ENCODE data around the gene TSC2. TPM values are rescaled to one million over a fixed set of nuclear protein-coding genes. Genes with fewer than 3 reads are reported as not detected.
"Not testable (repeated sequence)": the region's sequence is repeated elsewhere in the genome, so short reads cannot be mapped to it uniquely, and the experiment has no call there.

TSC2 gene
- total and polyA plus RNA-seq, 2 experiments from 2014 or later: 123 to 152 TPM

DNA sequence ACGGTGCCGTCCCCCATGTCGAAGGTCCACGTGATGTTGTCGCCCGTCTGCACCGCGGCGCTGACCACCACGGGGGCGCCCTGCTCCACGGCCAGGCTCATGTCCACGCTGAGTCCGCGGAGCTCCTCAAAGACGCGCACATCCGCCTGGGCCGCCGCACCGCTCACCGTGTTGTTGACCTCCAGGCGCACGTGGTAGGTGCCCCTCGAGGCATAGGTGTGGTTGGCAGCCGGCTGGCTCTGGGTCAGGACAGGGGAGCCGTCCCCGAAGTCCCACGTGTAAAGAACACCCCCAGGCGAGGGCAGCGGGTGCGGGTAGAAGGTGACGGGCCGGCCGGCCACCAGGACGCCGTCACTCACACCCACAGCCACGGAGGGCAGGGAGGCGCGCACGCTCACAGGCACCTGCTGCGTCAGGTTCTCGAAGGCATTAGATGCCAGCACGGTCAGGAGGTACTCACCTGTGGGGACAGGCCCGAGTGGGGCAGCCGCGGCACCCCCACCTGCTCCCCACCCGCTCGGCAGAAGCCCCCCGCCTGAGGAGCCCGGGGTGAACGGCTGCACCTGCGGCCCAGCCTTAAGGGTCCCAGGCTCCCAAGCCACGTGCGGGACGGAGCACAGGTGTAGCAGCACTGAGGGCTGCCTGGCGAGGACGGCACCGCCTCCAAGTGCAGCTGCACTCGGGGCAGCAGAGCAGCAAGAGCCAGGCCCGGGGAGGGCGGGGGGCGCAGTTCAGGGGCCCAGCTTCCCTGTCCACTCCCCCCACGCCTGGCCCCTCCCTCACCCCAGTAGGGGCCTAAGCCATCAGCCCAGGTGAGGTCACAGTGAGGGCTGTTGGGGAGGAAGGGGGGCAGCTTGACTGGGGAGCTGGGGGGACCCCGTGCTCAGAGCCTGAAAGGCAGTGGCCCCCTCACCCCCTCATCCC lies 63.9 kb downstream of the TSC2 start:
- H3K4me3 ChIP-seq; DNase-seq (ENCODE audit: low read depth in 1 of 2, low spot score in 1 of 2); H3K27me3 ChIP-seq; H3K27ac ChIP-seq; H3K9me3 ChIP-seq (ENCODE audit: low read depth); H3K36me3 ChIP-seq; H3K4me1 ChIP-seq (ENCODE audit: low read depth): not testable (repeated sequence)

DNA sequence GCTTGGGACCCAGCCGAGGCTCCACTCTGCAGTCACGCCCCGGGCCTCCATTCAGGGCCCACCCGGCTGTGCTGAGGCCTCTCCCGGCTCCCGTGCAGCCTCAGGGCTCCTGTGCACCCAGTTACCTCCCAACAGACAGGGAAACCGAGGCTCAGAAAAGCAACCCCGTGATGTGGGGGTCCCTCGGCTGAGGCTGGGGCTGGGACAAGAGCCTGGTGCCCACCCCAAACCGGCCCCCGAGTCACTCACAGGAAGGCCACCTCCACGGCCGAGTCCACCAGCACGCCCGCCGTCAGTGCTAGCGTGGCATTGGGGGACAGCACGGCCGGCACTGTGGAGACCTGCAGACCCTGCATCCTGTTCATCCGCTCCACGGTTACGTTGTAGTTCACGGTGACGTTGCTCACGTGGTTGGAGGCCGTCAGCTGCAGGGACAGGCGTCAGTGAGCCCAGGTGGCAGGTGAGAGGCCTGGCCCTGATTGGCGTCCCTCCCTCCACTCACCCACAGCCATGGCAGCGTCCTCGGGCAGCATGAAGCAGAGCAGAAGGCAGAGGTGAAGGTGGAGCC lies 64.8 kb downstream of the TSC2 start:
- not testable (repeated sequence) for H3K27me3 ChIP-seq; H3K27ac ChIP-seq; H3K4me3 ChIP-seq; H3K9me3 ChIP-seq (ENCODE audit: low read depth); H3K4me1 ChIP-seq (ENCODE audit: low read depth); DNase-seq (ENCODE audit: low read depth in 1 of 2, low spot score in 1 of 2); H3K36me3 ChIP-seq

DNA sequence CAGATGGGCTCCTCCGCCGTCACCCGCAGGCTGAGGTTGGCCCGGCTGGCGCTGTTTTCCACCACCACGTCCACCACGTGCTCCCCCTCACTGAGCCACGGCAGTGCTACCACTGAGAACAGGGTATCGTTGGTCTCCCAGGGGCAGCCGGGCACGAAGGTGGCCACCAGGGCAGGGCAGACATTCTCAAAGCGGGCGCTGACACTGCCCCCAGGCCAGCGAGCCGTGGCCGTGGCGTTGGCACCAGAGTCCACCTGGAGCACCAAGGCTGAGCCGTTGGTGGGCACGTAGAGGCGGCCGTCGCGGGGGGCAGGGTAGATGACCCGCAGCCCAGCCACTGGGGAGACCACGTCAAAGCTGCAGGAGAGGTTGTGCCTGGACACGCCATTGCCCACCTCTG lies 66.4 kb downstream of the TSC2 start:
- not testable (repeated sequence) for H3K4me3 ChIP-seq; H3K36me3 ChIP-seq; H3K27ac ChIP-seq; H3K27me3 ChIP-seq; H3K4me1 ChIP-seq (ENCODE audit: low read depth); H3K9me3 ChIP-seq (ENCODE audit: low read depth); DNase-seq (ENCODE audit: low read depth in 1 of 2, low spot score in 1 of 2)

GRCh38 chr16:2114885-2115590 lies 67.3 kb downstream of the TSC2 start:
- H3K27me3 ChIP-seq: not testable (repeated sequence)

DNA sequence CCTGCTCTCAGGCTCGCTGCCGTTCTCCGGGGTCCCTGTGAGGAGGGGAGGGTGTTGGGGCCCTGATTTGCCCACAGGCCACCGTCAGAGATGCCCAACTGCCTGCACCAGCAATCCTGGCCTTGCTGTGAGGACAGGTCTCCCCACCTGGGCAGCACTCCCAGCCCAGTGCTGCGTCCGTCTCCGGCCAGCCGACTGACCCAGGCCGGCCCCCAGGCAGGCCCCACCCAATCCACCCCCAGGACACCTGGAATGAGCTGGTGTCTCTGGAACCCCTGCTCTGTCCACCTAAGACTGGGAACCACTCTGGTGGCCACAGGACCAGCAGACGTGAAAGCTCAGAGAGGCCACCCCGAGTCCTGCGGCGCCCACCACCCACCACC lies 67.8 kb downstream of the TSC2 start:
- no peak for DNase-seq (ENCODE audit: low read depth in 1 of 2, low spot score in 1 of 2)
- Histone ChIP-seq H3K4me1 (ENCODE audit: low read depth) (no peaks in the 10 kb centered on the region), H3K36me3 (peaks cover 5% of the 10 kb centered on the region), H3K27ac (no peak overlapping the region), H3K4me3 (no peak overlapping the region), H3K27me3 (no peaks in the 10 kb centered on the region), H3K9me3 (ENCODE audit: low read depth) (no peaks in the 10 kb centered on the region)
- no peak for TF ChIP-seq CTCF (IDR thresholded peaks at IDR 0.05; ENCODE audit: low read depth, low read length)

More at GRCh38 chr16:2114885-2115590, 67.3 kb downstream of the TSC2 start:
- not testable (repeated sequence) for H3K36me3 ChIP-seq; H3K27ac ChIP-seq; DNase-seq (ENCODE audit: low read depth in 1 of 2, low spot score in 1 of 2); H3K4me1 ChIP-seq (ENCODE audit: low read depth); H3K9me3 ChIP-seq (ENCODE audit: low read depth); H3K4me3 ChIP-seq

DNA sequence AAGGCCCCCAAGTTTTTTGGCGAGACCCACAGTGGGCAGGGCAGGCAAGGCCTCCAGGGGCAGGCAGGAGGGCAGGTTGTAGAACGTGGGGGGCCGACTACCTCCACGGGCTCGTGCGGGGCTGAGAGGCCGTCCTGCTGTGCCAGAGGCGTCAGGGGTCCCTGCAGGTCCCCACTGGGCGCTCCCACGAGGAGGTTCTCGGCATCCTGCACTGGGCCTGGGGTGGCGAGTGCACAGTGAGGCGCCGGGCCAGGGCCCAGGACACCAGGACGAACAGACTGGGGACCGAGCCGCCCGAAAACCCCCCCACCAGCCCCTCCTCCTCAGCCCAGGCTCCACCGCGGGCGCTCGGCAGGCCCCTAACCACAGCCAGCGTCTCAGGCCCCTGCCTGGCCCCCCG lies 68.6 kb downstream of the TSC2 start:
- H3K27ac ChIP-seq; H3K36me3 ChIP-seq; H3K4me1 ChIP-seq (ENCODE audit: low read depth); H3K9me3 ChIP-seq (ENCODE audit: low read depth); DNase-seq (ENCODE audit: low read depth in 1 of 2, low spot score in 1 of 2); H3K4me3 ChIP-seq; H3K27me3 ChIP-seq: not testable (repeated sequence)

DNA sequence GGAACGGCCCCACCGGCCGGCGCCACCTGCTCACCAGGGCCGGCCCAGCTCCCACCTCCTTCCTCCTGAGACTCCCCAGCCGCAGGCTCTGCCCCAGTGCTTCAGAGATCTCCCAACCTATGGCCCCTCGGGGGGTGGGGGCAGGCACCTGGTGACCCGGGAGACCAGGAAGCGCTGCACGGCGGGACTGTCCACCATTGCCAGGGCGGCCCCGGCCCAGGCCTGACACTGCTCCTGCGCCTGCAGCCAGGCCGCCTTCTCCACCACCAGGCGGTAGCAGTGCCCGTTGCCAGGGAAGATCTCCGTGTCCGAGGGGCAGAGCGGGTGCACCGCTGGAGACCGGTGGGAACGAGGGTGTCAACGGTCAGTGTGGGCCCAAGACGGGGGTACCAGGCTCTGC lies 69.6 kb downstream of the TSC2 start:
- H3K27me3 ChIP-seq; H3K36me3 ChIP-seq; DNase-seq (ENCODE audit: low read depth in 1 of 2, low spot score in 1 of 2); H3K4me3 ChIP-seq; H3K4me1 ChIP-seq (ENCODE audit: low read depth); H3K9me3 ChIP-seq (ENCODE audit: low read depth); H3K27ac ChIP-seq: not testable (repeated sequence)

DNA sequence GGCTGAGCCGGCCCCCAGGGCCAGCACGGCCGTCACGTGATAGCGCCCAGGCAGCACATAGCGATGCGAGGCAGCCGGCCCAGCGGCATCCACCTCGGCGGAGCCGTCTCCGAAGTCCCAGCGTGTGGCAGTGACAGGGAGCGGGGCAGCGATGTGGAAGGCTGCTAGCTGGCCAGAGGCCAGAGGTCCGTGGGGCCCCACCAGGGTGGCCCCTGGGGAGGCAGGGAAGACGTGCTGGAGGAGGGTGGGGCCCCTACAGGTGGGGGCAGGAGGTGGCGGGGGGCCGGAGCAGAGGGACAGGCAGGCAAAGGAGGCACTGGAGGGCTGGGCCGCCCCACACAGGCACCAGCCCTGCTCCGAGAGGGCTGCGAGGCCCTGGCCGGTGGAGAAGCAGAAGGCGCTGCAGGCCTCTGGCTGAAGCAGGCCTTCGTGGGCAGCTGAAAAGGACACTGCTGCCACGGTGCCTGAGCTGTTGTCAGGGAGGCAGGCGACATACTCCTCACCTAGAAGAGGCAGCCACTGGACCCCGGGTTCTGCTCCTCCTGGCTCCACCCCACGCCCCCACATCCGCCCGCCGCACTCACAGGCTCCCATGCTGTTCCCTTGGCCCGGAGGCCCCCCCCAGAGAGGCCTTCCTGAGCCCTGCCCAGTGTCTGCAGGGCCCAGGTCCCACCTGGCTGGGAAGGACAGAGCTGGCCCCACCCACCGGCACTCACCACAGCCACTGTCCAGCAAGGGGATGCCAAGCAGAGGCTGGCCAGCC lies 70.4 kb downstream of the TSC2 start:
- not testable (repeated sequence) for DNase-seq (ENCODE audit: low read depth in 1 of 2, low spot score in 1 of 2); H3K36me3 ChIP-seq

GRCh38 chr16:2121325-2121724 lies 73.5 kb downstream of the TSC2 start:
- H3K4me1 ChIP-seq (ENCODE audit: low read depth): peaks cover 16% of the 10 kb centered on the region
- H3K36me3 ChIP-seq: not testable (repeated sequence)

More for the DNA sequence above, 70.4 kb downstream of the TSC2 start:
- not testable (repeated sequence) for H3K9me3 ChIP-seq (ENCODE audit: low read depth); H3K27ac ChIP-seq; H3K4me1 ChIP-seq (ENCODE audit: low read depth); H3K4me3 ChIP-seq; H3K27me3 ChIP-seq

More at GRCh38 chr16:2121325-2121724, 73.5 kb downstream of the TSC2 start:
- not testable (repeated sequence) for H3K27ac ChIP-seq; H3K9me3 ChIP-seq (ENCODE audit: low read depth); H3K4me3 ChIP-seq; H3K27me3 ChIP-seq
- DNase-seq (ENCODE audit: low read depth in 1 of 2, low spot score in 1 of 2): peak; percentile 20 to 37

Data from cardiac muscle cell (in vitro differentiated cells and primary cell).